HG03196 (cell line): Measurements from ENCODE around the gene JAZF1.
"Not testable (repeated sequence)": the region's sequence is repeated elsewhere in the genome, so short reads cannot be mapped to it uniquely, and the experiment has no call there.

ENCODE experiments used
- ATAC-seq: cut with Tn5 transposase; IDR thresholded peaks from one replicate; pipeline ENCODE4 v1.9.1; 2021; ENCODE audit not compliant: unreplicated experiment

JAZF1 gene

DNA sequence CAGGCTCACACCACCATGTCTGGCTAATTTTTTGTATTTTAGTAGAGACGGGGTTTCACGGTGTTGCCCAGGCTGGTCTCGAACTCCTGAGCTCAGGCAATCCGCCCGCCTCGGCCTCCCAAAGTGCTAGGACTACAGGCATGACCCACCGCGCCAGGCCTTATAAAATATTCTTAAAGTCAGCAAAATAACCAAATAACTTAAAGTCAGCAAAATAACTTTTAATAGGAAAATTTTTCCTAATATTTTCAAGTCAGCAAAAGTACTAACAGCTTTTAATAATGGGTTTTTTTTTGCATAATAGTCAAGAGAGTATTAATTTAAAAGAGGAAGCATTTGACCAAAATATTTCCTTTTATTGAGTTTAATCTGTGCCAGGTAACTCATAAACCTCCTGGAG, 258.2 kb downstream of the JAZF1 start:
- not testable (repeated sequence) for ATAC-seq

DNA sequence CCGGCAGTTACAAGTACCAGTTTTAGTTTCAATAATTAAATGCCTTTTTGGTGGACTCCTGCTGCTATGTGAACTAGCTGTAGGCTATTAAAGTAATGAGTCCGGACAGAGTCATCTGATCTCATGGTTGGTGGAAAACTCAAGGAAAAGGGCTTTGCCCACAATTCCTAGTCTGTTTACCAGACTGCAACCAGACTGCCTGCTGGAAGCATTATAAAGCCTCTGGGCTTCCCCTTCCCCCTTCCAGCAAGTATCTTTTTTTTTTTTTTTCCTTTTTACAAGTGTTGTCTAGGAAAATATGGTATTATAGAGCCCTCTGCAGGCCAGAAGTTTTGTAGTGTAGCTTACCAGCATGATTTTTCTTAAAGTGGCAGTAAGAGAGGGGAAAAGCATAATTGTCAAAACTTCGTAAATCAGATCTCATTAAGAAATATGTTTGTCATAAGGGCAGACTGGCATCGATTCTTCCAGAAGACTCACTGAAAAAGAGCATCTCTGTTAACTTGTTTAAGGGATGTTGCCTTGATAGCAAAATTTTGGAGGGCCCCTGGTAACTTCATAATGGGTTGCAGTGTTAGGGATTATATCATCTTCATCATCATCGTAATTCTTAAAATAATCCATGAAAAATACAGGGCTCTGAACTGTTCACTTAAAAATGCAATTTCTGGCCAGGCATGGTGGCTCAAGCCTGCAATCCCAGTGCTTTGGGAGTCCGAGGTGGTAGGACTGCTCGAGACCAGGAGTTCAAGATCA, 259.3 kb downstream of the JAZF1 start:
- ATAC-seq: no peak

DNA sequence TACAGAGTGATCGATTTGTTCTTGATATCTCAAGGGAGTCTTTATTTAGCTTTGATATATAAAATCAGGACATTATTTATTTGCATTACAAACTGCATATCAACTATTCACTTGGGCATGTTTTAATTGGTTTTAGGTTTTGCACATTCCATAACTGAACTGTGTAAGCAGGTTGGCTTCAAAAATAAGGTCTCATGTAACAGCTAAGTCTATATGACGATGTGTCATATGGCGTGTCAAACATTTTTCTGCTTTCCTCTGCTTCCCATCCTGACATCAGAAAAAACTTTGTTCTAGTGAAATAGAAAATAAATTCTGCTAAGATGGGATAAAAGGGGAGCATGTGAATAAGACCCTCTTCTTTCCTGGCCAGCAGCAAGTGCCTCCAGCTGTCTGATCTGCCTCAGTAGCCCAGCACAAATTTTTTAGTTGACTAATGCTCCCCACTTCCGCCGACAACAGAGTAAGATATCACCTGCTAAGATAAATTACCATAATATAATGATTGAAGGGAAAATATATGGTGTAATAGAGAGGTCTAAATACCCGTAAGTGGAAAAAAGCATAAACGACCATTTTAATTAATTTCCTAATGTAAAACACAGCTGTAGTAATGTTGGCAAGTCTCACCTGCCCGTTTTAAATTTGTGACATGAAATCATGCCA, 260.2 kb downstream of the JAZF1 start:
- no peak for ATAC-seq

DNA sequence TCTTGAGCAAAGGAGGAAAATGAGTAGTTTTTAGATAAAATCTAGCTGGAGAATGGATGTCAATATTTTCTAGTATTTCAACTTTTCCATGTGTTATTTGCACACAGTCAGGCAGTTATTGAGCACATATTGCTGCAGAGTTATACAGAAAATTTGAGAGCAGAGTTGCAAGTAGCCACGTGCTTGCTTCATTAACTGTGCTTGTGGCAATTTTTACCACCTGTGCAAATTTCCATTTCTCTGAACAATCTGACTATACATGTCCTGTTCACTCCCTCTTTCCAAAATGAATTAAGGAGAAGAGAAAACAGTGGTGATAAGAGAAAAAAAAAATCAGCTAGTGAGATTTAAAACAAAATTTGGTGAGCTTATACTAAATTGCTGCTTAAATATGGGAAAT, 262.1 kb downstream of the JAZF1 start:
- ATAC-seq: no peak

DNA sequence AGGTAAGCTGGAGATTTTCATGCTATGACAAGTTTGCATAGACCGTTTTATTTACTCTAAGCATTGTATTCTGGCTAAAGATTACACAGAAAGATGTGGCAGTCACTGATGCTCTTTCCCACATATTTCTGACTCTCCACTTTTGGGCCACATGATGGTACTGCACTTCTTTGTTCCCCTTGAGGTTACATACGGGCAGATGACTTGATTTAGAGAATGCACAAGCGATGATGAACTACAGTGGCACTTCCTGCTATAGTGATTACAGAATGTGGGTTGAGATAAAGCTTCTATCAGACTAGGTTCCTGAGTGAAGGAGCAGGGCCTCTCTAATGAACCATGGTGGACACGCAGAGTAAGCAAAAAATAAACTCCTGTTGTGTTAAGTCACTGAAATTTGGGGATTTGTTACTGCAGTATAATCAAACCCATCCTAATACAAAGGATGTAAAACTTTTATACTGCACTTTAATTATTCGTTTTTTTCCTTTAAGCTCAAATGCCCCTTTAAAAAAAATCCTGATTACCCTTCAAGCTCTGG, 262.8 kb downstream of the JAZF1 start:
- ATAC-seq: no peak

DNA sequence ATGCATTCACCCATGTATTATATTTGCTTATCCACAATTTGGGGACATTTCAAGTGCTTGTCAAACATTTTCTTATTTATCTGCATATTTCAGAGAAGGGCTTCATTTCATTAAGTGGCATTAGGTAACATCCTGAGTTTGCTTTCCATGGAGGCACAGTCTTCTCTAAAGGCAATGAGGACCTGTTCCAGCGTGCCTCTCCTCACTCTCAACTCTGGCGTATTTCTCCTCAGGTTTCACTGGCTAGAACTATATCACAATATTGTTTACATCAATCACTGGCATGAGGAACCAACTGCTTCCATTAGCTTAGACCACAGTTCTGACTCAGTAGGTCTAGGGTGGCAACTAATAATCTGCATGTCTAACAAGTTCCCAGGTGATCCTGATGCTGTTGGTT, 263.5 kb downstream of the JAZF1 start:
- no peak for ATAC-seq

DNA sequence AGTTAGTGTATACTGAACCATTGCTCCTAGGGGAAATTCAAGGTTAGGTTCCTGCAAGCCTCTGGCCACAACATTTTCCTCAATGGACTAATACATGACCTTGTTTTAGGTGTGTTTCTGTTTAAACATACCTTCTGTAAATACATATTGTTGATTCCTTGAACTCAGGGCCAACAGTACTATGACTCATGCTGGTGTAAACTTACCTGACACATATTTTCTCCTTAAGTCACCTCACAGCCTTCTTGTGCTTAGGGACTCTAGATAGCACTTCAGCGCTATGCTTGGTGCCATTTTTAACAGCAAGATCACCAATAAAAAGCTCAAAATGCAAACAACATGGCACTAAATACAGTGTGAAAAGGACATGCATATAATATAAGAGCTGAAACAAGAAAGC, 264.2 kb downstream of the JAZF1 start:
- ATAC-seq: no peak

DNA sequence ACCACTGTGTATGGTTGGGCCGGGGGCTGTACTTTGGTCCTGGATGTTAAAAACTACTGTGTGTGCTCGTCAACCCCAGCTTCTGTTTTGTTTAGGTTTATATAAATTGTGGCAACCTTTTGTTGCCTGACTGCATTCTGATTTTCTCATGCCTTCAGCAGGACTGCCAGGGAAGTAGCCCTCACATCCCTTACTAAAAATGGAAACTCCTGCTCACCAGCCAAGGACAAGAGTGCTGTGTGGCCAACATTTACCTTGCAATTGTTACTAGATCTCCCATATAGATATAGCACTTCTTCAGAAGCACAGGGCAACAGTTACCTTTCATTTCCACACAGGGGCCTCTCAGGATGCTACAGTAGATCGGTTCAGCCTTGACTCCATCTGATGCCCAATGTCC, 266.2 kb downstream of the JAZF1 start:
- no peak for ATAC-seq

DNA sequence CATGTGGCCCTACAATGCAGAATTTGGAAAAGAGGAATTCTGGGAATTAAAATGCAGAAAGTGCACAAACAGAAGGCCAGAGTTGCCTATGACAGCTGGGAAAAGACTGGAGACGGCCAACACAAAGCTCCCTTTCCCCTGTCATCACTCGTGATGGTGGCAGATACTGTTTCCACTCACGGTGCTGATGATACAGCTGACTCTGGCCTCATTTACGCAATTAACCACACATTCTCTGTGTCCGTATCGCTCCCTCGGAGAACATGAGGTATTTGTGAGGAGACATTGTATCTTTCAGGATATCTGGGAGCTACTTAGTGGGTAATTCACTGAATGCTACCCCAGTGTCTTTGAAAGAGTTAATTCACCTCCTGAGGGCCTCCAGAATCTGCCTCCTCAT, 267.8 kb downstream of the JAZF1 start:
- ATAC-seq: no peak

DNA sequence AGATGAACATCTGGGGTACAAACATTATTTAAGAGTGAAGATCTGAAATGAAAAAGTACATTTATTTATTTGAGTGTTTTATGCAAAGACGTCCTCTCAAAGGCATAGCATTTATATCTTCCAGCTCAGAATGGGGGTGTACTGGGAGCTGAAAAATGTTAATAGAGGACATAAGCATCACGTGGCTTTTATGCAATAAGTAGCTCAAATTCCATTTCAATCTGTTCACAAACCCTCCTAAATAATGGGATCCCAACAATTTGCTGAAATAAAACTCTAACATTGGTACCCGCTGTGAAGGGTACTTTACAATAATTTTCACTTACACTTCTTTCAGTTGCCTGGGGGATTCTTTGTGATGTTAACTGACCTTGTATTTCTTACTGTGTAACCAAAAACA, 268.7 kb downstream of the JAZF1 start:
- ATAC-seq: no peak

DNA sequence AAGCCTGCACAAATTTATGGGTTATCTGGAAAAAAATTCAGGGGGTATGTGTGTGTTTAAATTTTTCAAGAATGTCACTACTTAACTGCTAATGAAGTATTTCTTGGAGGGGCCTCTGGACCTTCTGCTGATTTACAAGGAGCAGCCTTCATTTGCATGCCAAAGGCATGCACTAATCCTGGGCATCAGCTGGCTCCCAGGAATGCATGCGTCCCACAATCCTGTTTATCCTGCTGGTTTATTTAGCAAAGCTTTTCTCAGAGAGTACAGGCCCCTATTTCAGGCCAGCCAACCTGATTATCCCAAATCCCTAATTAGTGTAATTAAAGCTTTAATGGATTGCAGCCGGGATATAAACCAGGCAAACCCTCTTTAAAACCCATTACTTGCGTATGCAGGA, 270.3 kb downstream of the JAZF1 start:
- no peak for ATAC-seq

DNA sequence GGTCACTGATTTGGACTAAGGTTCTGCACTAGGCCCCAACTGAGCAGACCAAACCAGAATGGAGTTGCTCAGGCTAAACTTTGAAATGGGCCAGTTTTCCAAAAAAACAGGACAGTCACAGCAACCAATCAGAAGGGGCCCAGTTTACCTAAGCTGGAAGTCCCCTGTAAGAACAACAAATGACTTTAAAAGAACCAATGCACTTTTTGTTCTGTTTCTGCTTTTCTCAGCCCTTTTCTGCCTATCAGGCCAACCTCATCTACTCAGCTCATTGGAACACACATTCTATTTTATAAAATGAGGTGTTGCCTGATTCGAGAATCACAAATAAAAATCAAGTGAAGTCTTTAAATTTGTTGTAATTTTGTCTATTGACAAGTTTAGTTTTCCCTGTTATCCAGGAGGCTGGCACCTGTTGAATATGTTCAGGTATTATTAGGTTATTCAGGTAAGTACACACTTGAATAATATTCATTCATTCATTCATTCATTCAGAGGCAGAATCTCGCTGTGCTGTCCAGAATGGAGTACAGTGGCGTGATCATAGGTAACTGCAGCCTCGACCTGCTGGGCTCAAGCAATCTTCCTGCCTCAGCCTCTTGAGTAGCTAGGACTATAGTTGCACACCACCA, 271.9 kb downstream of the JAZF1 start:
- no peak for ATAC-seq

DNA sequence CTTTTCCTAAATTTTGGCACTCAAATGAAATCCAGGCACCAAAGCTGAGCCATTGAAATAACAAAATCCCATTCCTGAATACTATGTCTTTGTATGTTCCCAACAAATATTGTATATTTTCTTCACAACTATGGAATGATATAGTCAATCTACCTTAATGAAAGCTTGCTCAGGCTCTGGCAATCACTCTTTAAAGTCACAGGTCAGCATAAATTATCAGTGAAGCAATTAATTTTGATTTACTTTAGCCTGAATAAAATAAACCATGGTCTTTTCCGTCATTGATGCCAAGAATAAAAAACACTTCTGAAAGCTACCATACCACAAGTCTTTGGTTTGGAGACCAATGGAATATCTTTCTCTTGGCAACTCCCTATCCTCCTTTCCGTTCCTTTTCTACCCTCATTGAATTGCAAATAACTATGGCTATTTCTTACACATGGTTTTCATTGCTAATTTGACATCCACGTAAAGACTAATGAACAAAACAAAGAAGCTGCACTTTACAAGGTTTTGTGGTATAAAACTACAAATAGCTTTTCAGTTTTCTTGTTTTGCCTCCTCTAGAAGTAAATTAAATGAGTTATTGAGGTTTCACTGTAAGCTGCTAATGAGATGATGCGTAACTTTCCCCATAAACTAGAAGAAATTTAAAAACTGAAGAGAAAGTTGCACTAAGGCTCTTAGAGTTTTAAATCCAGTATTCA, 274.1 kb downstream of the JAZF1 start:
- ATAC-seq: no peak

DNA sequence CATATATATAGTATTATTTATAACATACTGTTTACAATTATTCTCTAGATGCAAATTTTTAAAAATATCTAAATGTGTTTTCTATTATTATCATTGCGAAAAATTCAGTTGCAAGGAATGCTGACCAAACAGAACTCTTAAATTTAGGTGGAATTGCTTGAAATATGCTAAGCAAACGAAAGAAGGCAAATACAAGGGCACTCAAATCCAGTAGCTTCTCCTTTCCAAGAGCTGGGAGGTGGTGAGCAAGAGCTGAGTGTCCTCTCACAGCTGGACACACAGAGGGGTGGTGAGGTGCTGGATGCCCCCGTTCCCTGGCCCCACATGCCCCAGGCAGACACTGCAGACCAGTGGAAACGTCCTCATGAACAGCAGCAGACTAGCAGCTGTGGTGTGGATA, 274.6 kb downstream of the JAZF1 start:
- ATAC-seq: no peak

DNA sequence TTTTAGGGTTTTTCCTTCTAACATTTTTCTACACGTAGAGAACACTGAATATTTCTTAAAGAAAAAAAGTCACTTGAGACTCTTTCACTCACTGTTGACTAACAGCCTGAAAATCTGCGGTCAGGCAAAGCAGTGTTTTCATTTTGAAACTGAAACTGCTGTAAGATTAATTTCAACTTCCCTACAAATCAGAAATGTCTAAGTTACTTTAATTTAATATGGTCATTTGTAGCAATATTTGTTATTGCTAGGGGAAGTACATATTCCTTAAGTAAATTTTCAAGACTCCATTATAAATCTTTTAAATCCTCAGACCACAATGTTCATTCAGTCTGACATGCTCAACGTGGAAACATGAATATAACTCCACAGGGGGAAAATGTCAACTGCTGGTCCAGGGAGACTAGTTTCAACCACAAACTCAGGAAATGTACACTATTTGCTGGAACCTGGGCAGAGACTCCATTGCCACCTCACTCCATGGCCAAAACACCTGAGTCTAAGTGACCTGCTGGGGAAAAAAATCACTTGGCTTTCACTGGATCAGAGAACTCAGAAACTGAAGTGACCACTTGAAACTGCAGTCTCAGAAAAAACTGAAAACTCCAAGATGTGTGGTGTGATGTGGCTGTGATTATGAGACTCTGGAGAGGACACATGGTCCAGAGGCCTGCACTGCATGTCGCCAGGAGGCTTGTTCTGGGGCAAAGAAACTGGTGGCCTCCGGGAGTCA, 279.4 kb downstream of the JAZF1 start:
- peak; percentile 80 for ATAC-seq

DNA sequence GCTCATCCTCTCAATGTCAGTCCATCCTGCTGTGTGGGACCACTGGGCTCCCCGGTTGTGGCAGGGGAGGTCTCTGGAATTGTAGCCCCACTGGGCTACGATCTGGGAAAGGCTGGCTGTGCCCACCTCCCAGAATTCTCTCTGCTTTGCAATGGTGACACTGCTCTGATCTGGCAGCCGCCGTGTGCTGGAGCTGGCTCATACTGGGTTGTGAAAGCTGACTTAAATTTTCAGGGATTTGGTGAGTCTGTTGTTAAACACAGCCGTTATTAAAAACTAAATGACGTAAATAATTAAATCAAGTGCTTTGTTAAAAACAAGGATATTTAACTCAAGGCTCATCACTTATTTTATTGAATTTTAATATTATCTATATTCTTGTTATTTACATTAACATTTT, 280.6 kb downstream of the JAZF1 start:
- no peak for ATAC-seq

DNA sequence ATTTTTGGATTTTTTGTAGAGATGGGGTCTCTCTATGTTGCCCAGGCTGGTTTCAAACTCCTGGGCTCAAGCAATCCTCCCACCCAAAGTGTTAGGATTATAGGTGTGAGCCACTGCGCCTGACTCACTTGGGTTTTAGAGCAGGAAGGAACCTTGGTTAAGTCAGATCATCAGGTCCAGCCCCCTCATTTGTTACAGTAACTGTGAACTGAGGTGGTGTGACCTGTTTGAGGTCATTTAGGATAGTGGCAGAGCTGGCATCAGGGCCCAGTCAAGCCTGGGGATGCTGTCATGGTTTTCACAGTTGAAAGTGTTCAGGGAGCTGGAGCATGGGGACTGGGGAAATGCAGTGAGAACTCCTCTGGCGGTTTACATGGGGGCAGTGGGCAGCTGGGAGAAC, 281.0 kb downstream of the JAZF1 start:
- no peak for ATAC-seq

DNA sequence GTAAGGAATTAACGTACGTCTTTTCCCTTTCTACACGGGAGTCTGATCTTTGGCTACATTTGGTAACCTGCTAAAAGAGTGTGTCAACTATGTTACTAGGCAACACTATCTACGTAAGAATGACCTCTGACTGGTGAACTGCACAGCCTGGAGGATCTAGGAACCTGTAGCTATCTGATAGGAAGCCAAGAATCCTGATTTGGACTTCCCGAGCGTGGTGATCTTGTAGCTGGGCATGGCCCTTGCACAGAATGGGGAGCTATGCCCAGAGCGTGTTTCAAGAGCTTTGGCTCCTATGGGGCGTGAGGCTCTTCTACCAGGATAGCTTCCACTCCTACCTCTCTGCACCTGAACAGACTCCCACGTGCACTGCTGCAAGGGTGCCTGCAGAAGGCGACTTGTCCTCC, 283.2 kb downstream of the JAZF1 start:
- ATAC-seq: no peak

DNA sequence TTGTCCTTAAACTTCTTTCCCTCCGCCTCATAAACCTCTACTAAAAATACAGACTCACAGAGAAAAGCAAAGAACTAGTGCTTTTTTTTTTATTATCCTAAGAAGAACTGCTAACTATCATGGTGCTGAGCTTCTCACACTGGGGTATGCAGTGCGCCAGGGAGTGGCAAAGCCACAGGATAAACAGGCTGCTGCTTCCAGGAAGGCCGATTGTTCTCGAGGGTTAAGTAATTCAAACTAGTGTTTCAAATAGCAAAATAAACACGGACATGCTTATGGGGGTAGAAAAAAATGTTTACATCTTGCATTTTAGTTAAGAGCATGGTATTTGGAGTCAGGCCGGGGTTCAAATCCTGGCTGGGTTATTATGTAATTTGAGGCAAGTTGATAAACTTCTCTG, 283.6 kb downstream of the JAZF1 start:
- no peak for ATAC-seq

DNA sequence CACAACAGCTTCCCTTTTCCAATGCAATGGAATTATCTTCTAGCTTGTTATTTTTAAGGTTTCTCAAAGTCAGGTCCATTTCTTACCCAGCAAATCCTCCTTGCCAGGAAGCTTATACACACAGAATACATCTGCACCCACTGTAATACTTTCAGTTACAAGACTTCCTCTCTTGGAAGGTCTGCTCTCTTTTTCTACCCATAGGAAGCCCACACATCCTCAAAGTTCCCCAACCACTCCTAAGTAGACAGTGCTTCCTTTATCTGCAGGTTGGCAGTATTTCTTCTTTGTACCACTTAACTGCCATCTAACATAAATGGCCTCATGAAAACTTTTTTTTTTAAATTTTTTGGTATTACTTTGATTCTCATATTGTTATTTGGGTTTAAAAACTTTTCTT, 285.0 kb downstream of the JAZF1 start:
- ATAC-seq: no peak
